Measurements from ENCODE around the gene ZMYND12.

Gene ZMYND12

DNA sequence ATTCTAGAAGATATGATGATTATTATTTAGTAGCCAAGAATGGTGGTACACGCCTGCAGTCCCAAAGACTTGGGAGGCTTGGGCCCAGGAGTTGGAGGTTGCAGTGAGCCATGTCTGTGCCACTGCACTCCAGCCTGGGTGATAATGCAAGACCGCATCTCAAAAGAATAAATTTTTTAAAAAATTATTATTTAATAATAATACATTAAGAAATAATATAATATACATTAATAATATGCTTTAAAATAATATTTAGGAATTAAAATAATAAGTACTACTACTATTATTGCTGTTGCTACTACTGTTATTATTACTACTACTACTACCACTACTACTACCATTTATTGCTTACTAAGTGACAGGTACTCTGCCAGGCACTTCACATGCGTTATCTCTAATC, 34.4 kb upstream of the ZMYND12 start:
- H3K4me1 ChIP-seq (ENCODE audit: control insufficient read depth in 2 of 2, insufficient read depth in 1 of 2, low read depth in 1 of 2, low read length in 2 of 2) = no peaks in the 10 kb centered on the region
- no peaks in the 10 kb centered on the region for H3K27me3 ChIP-seq (ENCODE audit: control insufficient read depth in 3 of 3, insufficient read depth in 3 of 3, low read depth in 1 of 3, low read length in 3 of 3)
- no peak overlapping the region for H3K27ac ChIP-seq (replicated peaks; ENCODE audit: low read length)
- H3K18ac ChIP-seq (ENCODE audit: low read length) = no peak overlapping the region
- no peak overlapping the region for H2BK15ac ChIP-seq (ENCODE audit: low read length)
- no peak overlapping the region for H3K14ac ChIP-seq (ENCODE audit: low read length)
- H3K4me2 ChIP-seq (ENCODE audit: insufficient read depth, low read length, poor library complexity, severe bottlenecking) = no peak overlapping the region
- no peak overlapping the region for H2AK5ac ChIP-seq (ENCODE audit: low read depth, low read length)
- H3K23ac ChIP-seq (ENCODE audit: low read depth, low read length, poor library complexity) = no peak overlapping the region
- DNase-seq (ENCODE audit: low spot score) = no peak
- no peaks in the 10 kb centered on the region for H3K36me3 ChIP-seq (replicated peaks in 1 of 2; ENCODE audit: control insufficient read depth in 2 of 2, insufficient read depth in 2 of 2, low read length in 2 of 2)
- H3K9ac ChIP-seq (ENCODE audit: low read depth, low read length, poor library complexity) = no peak overlapping the region
- H4K91ac ChIP-seq (ENCODE audit: low read depth, low read length, poor library complexity) = no peak overlapping the region
- H2BK120ac ChIP-seq (ENCODE audit: low read depth, low read length) = no peak overlapping the region
- H2BK12ac ChIP-seq (ENCODE audit: low read length) = no peak overlapping the region
- H3K4ac ChIP-seq (ENCODE audit: low read length) = no peak overlapping the region
- H2AFZ ChIP-seq (ENCODE audit: low read length) = no peak overlapping the region
- WGBS, 2 donors (ENCODE audit: extremely low coverage in 2 of 2, insufficient read length in 2 of 2, insufficient replicate concordance in 1 of 2) = no CpG with 5 or more reads among the region's 3 CpGs
- H3K79me1 ChIP-seq (ENCODE audit: low read depth, low read length) = no peaks in the 10 kb centered on the region
- peaks cover 0 to 5% of the 10 kb centered on the region in 2 donors for H3K9me3 ChIP-seq (replicated peaks in 1 of 2; ENCODE audit: control insufficient read depth in 2 of 2, insufficient read depth in 1 of 2, low read depth in 1 of 2, low read length in 2 of 2)
- no peak overlapping the region for H4K8ac ChIP-seq (ENCODE audit: low read depth, low read length)
- H2BK5ac ChIP-seq (ENCODE audit: low read length) = no peak overlapping the region
- no peak overlapping the region for H3K4me3 ChIP-seq (ENCODE audit: low read length in 2 of 2)

DNA sequence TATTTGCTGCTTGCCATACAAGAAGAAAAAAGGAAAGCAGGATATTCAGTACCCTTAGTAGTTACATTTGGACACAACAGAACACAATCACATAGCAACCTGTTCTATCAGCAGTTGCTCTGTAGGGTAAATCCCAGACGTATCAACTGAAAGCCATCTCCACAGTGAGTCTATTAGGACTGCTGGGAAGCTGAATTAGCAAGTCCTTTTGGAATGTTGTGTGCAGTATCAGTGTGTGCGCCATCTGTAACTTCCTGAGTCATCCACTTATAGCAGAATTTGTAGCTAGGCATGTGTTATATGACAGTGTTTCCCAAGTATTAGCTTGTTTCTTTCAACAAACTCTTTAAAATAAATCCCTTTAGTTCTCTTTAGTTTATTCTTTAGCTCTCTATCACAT, 28.6 kb upstream of the ZMYND12 start:
- no peak overlapping the region for H3K4me3 ChIP-seq (ENCODE audit: low read length in 2 of 2)
- peaks cover 0 to 14% of the 10 kb centered on the region in 2 donors for H3K36me3 ChIP-seq (replicated peaks in 1 of 2; ENCODE audit: control insufficient read depth in 2 of 2, insufficient read depth in 2 of 2, low read length in 2 of 2)
- H3K23ac ChIP-seq (ENCODE audit: low read depth, low read length, poor library complexity) = no peak overlapping the region
- H3K27ac ChIP-seq (replicated peaks; ENCODE audit: low read length) = no peak overlapping the region
- H4K8ac ChIP-seq (ENCODE audit: low read depth, low read length) = no peak overlapping the region
- H3K27me3 ChIP-seq (ENCODE audit: control insufficient read depth in 3 of 3, insufficient read depth in 3 of 3, low read depth in 1 of 3, low read length in 3 of 3) = no peaks in the 10 kb centered on the region
- H4K91ac ChIP-seq (ENCODE audit: low read depth, low read length, poor library complexity) = no peak overlapping the region
- H3K14ac ChIP-seq (ENCODE audit: low read length) = no peak overlapping the region
- DNase-seq (ENCODE audit: low spot score) = no peak
- H3K4me1 ChIP-seq (ENCODE audit: control insufficient read depth in 2 of 2, insufficient read depth in 1 of 2, low read depth in 1 of 2, low read length in 2 of 2) = no peaks in the 10 kb centered on the region
- H3K9me3 ChIP-seq (replicated peaks in 1 of 2; ENCODE audit: control insufficient read depth in 2 of 2, insufficient read depth in 1 of 2, low read depth in 1 of 2, low read length in 2 of 2) = no peaks in the 10 kb centered on the region
- H2BK120ac ChIP-seq (ENCODE audit: low read depth, low read length) = no peak overlapping the region
- no peak overlapping the region for H3K4me2 ChIP-seq (ENCODE audit: insufficient read depth, low read length, poor library complexity, severe bottlenecking)
- H2BK12ac ChIP-seq (ENCODE audit: low read length) = no peak overlapping the region
- no peaks in the 10 kb centered on the region for H3K79me1 ChIP-seq (ENCODE audit: low read depth, low read length)
- no peak overlapping the region for H2AFZ ChIP-seq (ENCODE audit: low read length)
- WGBS, 2 donors (ENCODE audit: extremely low coverage in 2 of 2, insufficient read length in 2 of 2, insufficient replicate concordance in 1 of 2) = no CpG with 5 or more reads among the region's 2 CpGs
- no peak overlapping the region for H3K9ac ChIP-seq (ENCODE audit: low read depth, low read length, poor library complexity)
- H2BK5ac ChIP-seq (ENCODE audit: low read length) = no peak overlapping the region
- no peak overlapping the region for H3K4ac ChIP-seq (ENCODE audit: low read length)
- no peak overlapping the region for H2BK15ac ChIP-seq (ENCODE audit: low read length)
- no peak overlapping the region for H2AK5ac ChIP-seq (ENCODE audit: low read depth, low read length)
- no peak overlapping the region for H3K18ac ChIP-seq (ENCODE audit: low read length)

DNA sequence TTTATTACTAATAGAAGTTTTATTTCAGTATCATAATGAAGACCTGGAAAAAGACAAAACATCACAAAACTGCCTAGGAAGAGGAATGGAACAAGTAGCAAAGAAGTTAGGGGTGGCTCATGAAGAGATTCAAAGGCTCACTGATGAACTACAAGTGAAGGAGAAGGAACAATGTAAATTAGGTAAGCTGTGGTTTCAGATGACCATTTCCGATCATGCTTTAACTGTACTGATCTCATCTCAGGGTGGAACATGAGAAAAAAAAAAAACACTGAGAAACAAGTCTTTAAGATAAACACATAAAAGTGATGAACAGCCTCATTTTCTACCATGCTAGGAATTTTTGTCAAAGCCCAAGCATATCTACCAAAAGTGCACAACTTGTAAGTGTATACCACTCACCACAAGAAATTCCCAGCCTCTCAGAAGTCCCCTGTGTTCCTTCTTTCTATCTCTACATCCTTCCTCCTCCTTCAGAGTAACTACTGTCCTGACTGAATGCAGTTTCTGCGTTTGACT, 26.9 kb upstream of the ZMYND12 start:
- no peak for DNase-seq (ENCODE audit: low spot score)
- Histone ChIP-seq H3K4me3 (ENCODE audit: low read length in 2 of 2) (no peak overlapping the region), H3K27me3 (ENCODE audit: control insufficient read depth in 3 of 3, insufficient read depth in 3 of 3, low read depth in 1 of 3, low read length in 3 of 3) (no peaks in the 10 kb centered on the region), H2BK15ac (ENCODE audit: low read length) (no peak overlapping the region), H3K27ac (replicated peaks; ENCODE audit: low read length) (no peak overlapping the region), H2AFZ (ENCODE audit: low read length) (no peak overlapping the region), H2BK5ac (ENCODE audit: low read length) (no peak overlapping the region), H3K4me2 (ENCODE audit: insufficient read depth, low read length, poor library complexity, severe bottlenecking) (no peak overlapping the region), H3K23ac (ENCODE audit: low read depth, low read length, poor library complexity) (no peak overlapping the region), H3K9ac (ENCODE audit: low read depth, low read length, poor library complexity) (no peak overlapping the region), H3K4me1 (ENCODE audit: control insufficient read depth in 2 of 2, insufficient read depth in 1 of 2, low read depth in 1 of 2, low read length in 2 of 2) (no peaks in the 10 kb centered on the region), H3K36me3 (replicated peaks in 1 of 2; ENCODE audit: control insufficient read depth in 2 of 2, insufficient read depth in 2 of 2, low read length in 2 of 2) (peaks cover 0 to 14% of the 10 kb centered on the region in 2 donors), H3K4ac (ENCODE audit: low read length) (no peak overlapping the region), H2AK5ac (ENCODE audit: low read depth, low read length) (no peak overlapping the region), H4K8ac (ENCODE audit: low read depth, low read length) (no peak overlapping the region), H3K14ac (ENCODE audit: low read length) (no peak overlapping the region), H3K9me3 (replicated peaks in 1 of 2; ENCODE audit: control insufficient read depth in 2 of 2, insufficient read depth in 1 of 2, low read depth in 1 of 2, low read length in 2 of 2) (no peaks in the 10 kb centered on the region), H3K79me1 (ENCODE audit: low read depth, low read length) (no peaks in the 10 kb centered on the region), H2BK120ac (ENCODE audit: low read depth, low read length) (no peak overlapping the region), H2BK12ac (ENCODE audit: low read length) (no peak overlapping the region), H4K91ac (ENCODE audit: low read depth, low read length, poor library complexity) (no peak overlapping the region), H3K18ac (ENCODE audit: low read length) (no peak overlapping the region)
- no CpG with 5 or more reads among the region's 2 CpGs for WGBS, 2 donors (ENCODE audit: extremely low coverage in 2 of 2, insufficient read length in 2 of 2, insufficient replicate concordance in 1 of 2)

DNA sequence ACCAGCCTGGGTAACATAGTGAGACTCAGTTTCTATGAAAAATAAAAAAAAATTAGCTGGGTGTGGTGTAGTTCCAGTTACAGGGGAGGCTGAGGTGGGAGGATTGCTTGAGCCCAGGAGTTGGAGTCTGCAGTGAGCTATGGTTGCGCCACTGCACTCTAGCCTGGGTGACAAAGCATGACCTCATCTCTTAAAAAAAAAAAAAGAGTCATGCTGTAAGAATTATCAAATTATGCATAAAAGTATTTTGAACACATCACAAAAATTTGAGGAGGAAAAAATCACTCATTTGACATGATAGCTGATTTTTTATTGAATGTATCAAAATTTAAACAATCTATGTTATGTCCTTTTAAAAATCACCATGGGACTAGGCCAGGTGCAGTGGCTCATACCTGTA, 25.1 kb upstream of the ZMYND12 start:
- H4K91ac ChIP-seq (ENCODE audit: low read depth, low read length, poor library complexity) = no peak overlapping the region
- no peak overlapping the region for H3K4me3 ChIP-seq (ENCODE audit: low read length in 2 of 2)
- no peak overlapping the region for H4K8ac ChIP-seq (ENCODE audit: low read depth, low read length)
- H3K14ac ChIP-seq (ENCODE audit: low read length) = no peak overlapping the region
- H3K4ac ChIP-seq (ENCODE audit: low read length) = no peak overlapping the region
- no peaks in the 10 kb centered on the region for H3K4me1 ChIP-seq (ENCODE audit: control insufficient read depth in 2 of 2, insufficient read depth in 1 of 2, low read depth in 1 of 2, low read length in 2 of 2)
- H3K9me3 ChIP-seq (replicated peaks in 1 of 2; ENCODE audit: control insufficient read depth in 2 of 2, insufficient read depth in 1 of 2, low read depth in 1 of 2, low read length in 2 of 2) = no peaks in the 10 kb centered on the region
- no peak overlapping the region for H2AFZ ChIP-seq (ENCODE audit: low read length)
- H3K79me1 ChIP-seq (ENCODE audit: low read depth, low read length) = no peaks in the 10 kb centered on the region
- H3K36me3 ChIP-seq (replicated peaks in 1 of 2; ENCODE audit: control insufficient read depth in 2 of 2, insufficient read depth in 2 of 2, low read length in 2 of 2) = peaks cover 0 to 14% of the 10 kb centered on the region in 2 donors
- no peak for DNase-seq (ENCODE audit: low spot score)
- no peak overlapping the region for H3K9ac ChIP-seq (ENCODE audit: low read depth, low read length, poor library complexity)
- WGBS, 2 donors (ENCODE audit: extremely low coverage in 2 of 2, insufficient read length in 2 of 2, insufficient replicate concordance in 1 of 2) = no CpG with 5 or more reads among the region's 1 CpG
- H3K18ac ChIP-seq (ENCODE audit: low read length) = no peak overlapping the region
- no peak overlapping the region for H2BK120ac ChIP-seq (ENCODE audit: low read depth, low read length)
- H2AK5ac ChIP-seq (ENCODE audit: low read depth, low read length) = no peak overlapping the region
- no peak overlapping the region for H3K27ac ChIP-seq (replicated peaks; ENCODE audit: low read length)
- H2BK15ac ChIP-seq (ENCODE audit: low read length) = no peak overlapping the region
- no peak overlapping the region for H3K4me2 ChIP-seq (ENCODE audit: insufficient read depth, low read length, poor library complexity, severe bottlenecking)
- no peak overlapping the region for H2BK12ac ChIP-seq (ENCODE audit: low read length)
- no peak overlapping the region for H3K23ac ChIP-seq (ENCODE audit: low read depth, low read length, poor library complexity)
- no peaks in the 10 kb centered on the region for H3K27me3 ChIP-seq (ENCODE audit: control insufficient read depth in 3 of 3, insufficient read depth in 3 of 3, low read depth in 1 of 3, low read length in 3 of 3)
- no peak overlapping the region for H2BK5ac ChIP-seq (ENCODE audit: low read length)

Measured in neuronal stem cell (in vitro differentiated cells).